ENCODE data around the gene FAF1.

DNA sequence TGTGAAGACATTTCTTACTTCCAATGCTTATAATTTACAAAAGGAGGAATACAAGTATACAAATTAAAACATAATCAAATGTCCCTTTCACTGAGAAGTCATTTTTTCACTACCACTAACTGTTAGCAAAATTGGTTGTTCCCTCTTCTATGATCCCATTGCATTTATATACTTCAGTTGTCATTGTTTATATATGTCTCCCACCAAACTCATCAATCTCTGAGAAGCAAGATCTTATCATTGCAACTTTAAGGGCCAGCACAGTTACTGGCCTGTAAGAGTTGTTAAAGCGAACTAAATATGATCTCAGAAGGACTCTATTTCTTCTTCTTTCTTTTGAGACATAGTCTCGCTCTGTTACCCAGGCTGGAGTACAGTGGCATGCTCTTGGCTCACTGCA lies 313.5 kb downstream of the FAF1 start:
- TF ChIP-seq, protein P1, sequence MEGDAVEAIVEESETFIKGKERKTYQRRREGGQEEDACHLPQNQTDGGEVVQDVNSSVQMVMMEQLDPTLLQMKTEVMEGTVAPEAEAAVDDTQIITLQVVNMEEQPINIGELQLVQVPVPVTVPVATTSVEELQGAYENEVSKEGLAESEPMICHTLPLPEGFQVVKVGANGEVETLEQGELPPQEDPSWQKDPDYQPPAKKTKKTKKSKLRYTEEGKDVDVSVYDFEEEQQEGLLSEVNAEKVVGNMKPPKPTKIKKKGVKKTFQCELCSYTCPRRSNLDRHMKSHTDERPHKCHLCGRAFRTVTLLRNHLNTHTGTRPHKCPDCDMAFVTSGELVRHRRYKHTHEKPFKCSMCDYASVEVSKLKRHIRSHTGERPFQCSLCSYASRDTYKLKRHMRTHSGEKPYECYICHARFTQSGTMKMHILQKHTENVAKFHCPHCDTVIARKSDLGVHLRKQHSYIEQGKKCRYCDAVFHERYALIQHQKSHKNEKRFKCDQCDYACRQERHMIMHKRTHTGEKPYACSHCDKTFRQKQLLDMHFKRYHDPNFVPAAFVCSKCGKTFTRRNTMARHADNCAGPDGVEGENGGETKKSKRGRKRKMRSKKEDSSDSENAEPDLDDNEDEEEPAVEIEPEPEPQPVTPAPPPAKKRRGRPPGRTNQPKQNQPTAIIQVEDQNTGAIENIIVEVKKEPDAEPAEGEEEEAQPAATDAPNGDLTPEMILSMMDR (IDR thresholded peaks at IDR 0.05; ENCODE audit: low read depth, low read length, missing input control): no peak
- no peak for TF ChIP-seq RAD21 (IDR thresholded peaks at IDR 0.05)
- TF ChIP-seq TAF1 (conservative IDR thresholded peaks at IDR 0.05): no peak
- no peak for TF ChIP-seq REST (IDR thresholded peaks at IDR 0.05)
- TF ChIP-seq FOXA1 (IDR thresholded peaks at IDR 0.05): no peak
- TF ChIP-seq JUND (IDR thresholded peaks at IDR 0.05): no peak
- TF ChIP-seq YY1 (IDR thresholded peaks at IDR 0.05): no peak
- TF ChIP-seq, protein P2, sequence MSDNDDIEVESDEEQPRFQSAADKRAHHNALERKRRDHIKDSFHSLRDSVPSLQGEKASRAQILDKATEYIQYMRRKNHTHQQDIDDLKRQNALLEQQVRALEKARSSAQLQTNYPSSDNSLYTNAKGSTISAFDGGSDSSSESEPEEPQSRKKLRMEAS (IDR thresholded peaks at IDR 0.05): no peak
- no peak for TF ChIP-seq EGR1 (IDR thresholded peaks at IDR 0.05; ENCODE audit: low read depth in 2 of 2)
- TF ChIP-seq GABPA (IDR thresholded peaks at IDR 0.05 in 1 of 2, conservative IDR thresholded peaks at IDR 0.05 in 1 of 2): no peak
- no peak for TF ChIP-seq RXRA (IDR thresholded peaks at IDR 0.05)
- no peak for TF ChIP-seq NR2F2 (IDR thresholded peaks at IDR 0.05)

Measured in liver (tissue), 3 donors.